DND-41 (cell line): ENCODE data around the gene MMP7.

Experiments
- EZH2 ChIP-seq: IDR thresholded peaks from 3 replicates; pipeline ENCODE4 v1.6.1; 2012; ENCODE audit warnings: borderline replicate concordance, low read depth, mild to moderate bottlenecking, moderate library complexity, low read length, inconsistent platforms; ENCODE audit not compliant: severe bottlenecking
- TF ChIP-seq, protein P1 (sequence below): IDR thresholded peaks from 2 replicates; pipeline ENCODE4 v1.5.1; 2012; ENCODE audit warnings: borderline replicate concordance, low read length, moderate library complexity, mild to moderate bottlenecking; ENCODE audit not compliant: poor library complexity, severe bottlenecking; ENCODE audit errors: extremely low read depth

DNA sequence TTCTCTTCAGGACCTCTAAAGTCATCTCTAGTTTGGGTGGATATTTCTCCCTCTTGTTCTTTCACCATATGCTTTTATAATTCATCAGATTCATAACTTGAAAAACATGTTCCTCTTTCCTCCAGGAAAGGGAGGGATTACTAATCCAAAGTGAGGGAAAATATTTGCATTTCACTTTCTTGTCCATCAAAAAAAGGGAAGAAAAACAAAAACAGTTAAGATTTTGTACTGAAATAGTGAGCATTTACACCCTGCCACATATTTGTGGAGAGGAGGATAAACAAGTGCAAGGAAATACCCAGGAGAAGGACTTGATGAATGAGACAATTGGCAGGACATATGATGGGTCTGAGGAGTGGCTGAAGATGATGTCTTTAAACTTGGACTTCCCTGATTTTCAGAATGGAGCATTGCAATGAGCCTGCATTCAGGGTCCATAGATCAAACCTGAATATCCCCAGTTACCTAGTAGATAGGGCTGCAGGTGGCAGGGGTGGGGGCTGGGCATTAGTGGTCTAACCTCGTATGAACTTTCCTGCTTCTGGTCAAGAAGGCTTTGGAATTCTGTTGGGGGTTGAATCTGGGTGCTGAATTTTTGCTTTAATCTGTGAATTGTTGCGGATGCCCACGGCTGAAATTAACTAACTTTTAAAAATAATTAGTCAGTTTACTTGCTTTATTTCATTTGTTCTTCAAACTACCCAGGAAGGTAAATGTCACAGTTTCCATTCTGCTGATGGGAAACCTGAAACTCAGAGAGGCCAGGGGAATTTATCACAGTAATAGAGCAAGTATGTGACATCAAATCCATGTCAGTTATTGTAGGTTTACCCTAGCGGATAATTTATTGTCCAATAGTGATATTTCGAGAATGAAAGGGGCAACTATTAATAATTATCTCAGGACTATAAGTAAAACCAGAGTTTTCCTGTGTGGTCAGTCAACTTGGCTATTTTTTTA, 41.1 kb downstream of the MMP7 start:
- TF ChIP-seq, protein P1, sequence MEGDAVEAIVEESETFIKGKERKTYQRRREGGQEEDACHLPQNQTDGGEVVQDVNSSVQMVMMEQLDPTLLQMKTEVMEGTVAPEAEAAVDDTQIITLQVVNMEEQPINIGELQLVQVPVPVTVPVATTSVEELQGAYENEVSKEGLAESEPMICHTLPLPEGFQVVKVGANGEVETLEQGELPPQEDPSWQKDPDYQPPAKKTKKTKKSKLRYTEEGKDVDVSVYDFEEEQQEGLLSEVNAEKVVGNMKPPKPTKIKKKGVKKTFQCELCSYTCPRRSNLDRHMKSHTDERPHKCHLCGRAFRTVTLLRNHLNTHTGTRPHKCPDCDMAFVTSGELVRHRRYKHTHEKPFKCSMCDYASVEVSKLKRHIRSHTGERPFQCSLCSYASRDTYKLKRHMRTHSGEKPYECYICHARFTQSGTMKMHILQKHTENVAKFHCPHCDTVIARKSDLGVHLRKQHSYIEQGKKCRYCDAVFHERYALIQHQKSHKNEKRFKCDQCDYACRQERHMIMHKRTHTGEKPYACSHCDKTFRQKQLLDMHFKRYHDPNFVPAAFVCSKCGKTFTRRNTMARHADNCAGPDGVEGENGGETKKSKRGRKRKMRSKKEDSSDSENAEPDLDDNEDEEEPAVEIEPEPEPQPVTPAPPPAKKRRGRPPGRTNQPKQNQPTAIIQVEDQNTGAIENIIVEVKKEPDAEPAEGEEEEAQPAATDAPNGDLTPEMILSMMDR, result no peak
- TF ChIP-seq EZH2, result no peak
